Measurements from ENCODE around the gene NUP54.

DNA sequence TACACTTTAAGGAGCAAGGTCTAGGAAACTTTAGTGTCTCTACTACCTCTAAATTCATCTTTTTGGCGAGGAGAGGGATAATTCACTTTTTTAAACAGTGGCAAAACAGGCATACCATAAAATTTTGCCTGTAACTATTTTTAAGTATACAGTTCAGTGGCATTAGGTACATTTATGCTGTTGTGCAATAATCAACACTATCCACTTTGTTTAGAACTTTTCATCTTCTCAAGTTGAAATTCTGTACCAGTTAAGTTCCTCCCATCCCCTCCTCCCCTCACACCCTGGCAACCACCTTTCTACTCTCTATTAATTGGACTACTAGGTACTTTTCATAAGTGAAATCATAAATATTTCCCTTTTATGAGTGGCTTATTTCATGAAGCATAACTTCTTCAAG, 31.4 kb downstream of the NUP54 start:
- TF ChIP-seq POLR2A (IDR thresholded peaks at IDR 0.05) (no peak), POLR2AphosphoS5 (IDR thresholded peaks at IDR 0.05) (no peak)
- TF ChIP-seq, protein P1, sequence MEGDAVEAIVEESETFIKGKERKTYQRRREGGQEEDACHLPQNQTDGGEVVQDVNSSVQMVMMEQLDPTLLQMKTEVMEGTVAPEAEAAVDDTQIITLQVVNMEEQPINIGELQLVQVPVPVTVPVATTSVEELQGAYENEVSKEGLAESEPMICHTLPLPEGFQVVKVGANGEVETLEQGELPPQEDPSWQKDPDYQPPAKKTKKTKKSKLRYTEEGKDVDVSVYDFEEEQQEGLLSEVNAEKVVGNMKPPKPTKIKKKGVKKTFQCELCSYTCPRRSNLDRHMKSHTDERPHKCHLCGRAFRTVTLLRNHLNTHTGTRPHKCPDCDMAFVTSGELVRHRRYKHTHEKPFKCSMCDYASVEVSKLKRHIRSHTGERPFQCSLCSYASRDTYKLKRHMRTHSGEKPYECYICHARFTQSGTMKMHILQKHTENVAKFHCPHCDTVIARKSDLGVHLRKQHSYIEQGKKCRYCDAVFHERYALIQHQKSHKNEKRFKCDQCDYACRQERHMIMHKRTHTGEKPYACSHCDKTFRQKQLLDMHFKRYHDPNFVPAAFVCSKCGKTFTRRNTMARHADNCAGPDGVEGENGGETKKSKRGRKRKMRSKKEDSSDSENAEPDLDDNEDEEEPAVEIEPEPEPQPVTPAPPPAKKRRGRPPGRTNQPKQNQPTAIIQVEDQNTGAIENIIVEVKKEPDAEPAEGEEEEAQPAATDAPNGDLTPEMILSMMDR (IDR thresholded peaks at IDR 0.05 in 8 of 11, conservative IDR thresholded peaks at IDR 0.05 in 3 of 11): no peak

All from spleen (tissue), 7 donors.